SKM-1 treated with dmso at 0.1 percent for 144 hours (cell line): ENCODE results near the gene FBLL1.
A peak's percentile ranks its signal among the peaks of the same experiment; 100 is the strongest.
"Not testable (repeated sequence)": the region's sequence is repeated elsewhere in the genome, so short reads cannot be mapped to it uniquely, and the experiment has no call there.

ENCODE experiments used
- DNase-seq: peaks from one replicate; lab custom pipeline; 2025; ENCODE audit not compliant: unreplicated experiment; lab: John Stamatoyannopoulos, UW

FBLL1 gene

GRCh38 chr5:168528521-168529373 lies at the start of gene FBLL1:
FBLL1 (plus strand) TSS chr5:168529305; CDS start chr5:168529505, 200 bp downstream.
- DNase-seq = no peak

- no peak for DNase-seq
These were observed 48.5 kb upstream of the FBLL1 start for GRCh38 chr5:168480601-168481000.

GRCh38 chr5:168481330-168481788 lies 47.7 kb upstream of the FBLL1 start:
- DNase-seq = no peak

- DNase-seq = no peak
These were observed 46.7 kb upstream of the FBLL1 start for GRCh38 chr5:168482361-168482760.

- DNase-seq = peak; percentile 81
These were observed 42.8 kb upstream of the FBLL1 start, which contains the start of gene RARS1 for GRCh38 chr5:168486136-168486879. RARS1 (plus strand) TSS chr5:168486471; CDS start chr5:168486499, 28 bp downstream.

GRCh38 chr5:168489059-168489458 lies 40.0 kb upstream of the FBLL1 start:
- no peak for DNase-seq

GRCh38 chr5:168494057-168494555 lies 35.0 kb upstream of the FBLL1 start:
- no peak for DNase-seq

- no peak for DNase-seq
These were observed 26.4 kb upstream of the FBLL1 start for GRCh38 chr5:168502563-168503237.

GRCh38 chr5:168513861-168514428 lies 15.2 kb upstream of the FBLL1 start:
- DNase-seq = no peak

- no peak for DNase-seq
These were observed 3.2 kb upstream of the FBLL1 start for GRCh38 chr5:168525856-168526255.

GRCh38 chr5:168527756-168528295 lies 1.3 kb upstream of the FBLL1 start:
- no peak for DNase-seq

- no peak for DNase-seq
These were observed 499 bp downstream of the FBLL1 start for GRCh38 chr5:168529374-168530234.

GRCh38 chr5:168530621-168531150 lies 1.6 kb downstream of the FBLL1 start:
- DNase-seq = no peak

GRCh38 chr5:168531191-168531590 lies 2.1 kb downstream of the FBLL1 start:
- no peak for DNase-seq

- DNase-seq = no peak
These were observed 3.1 kb downstream of the FBLL1 start for GRCh38 chr5:168531987-168532864.

GRCh38 chr5:168534351-168534750 lies 5.2 kb downstream of the FBLL1 start:
- DNase-seq = not testable (repeated sequence)

GRCh38 chr5:168537176-168537575 lies 8.1 kb downstream of the FBLL1 start:
- DNase-seq = no peak

GRCh38 chr5:168549554-168549953 lies 20.4 kb downstream of the FBLL1 start:
- no peak for DNase-seq
